Left colon (tissue), 2 donors: Measurements from ENCODE around the gene IRF9. TPM values are rescaled to one million over a fixed set of nuclear protein-coding genes. Genes with fewer than 3 reads are reported as not detected.

Experiments used
- ATAC-seq: fragments of 200-7000 bp; cut with Tn5 transposase; one replicate; pipeline ENCODE4 v1.9.1; 2020; ENCODE audit warnings: mild to moderate bottlenecking, moderate library complexity
- DNase-seq, 2 donors: peaks; one replicate each; pipeline ENCODE4 v3.0.0-alpha.2; 2020
- intact Hi-C, 2 donors: fragments of 100-400 bp; cut with DNase I in 1 of 2; cut with micrococcal nuclease in 1 of 2; formaldehyde crosslinking; loops; one replicate each; pipeline versions ENCODE4 v1.11.2 to v1.14.0; 2022; cut with DNase I, micrococcal nuclease
- total RNA-seq, 2 donors: library from RNA; stranded (reverse); fragmentation: NEBNext Ultra II Directional; extraction: Animal tissue kit (Norgen Biotek cat#: 25700); gene quantifications; one replicate each; pipeline ENCODE4 v1.2.1, GENCODE V29; 2021
- donor health status: DM: no; HTN: no; CAD: no.
- donor health status: DM: yes; HTN: yes; CAD: no.

Gene IRF9
- total RNA-seq, 2 donors from 2014 or later, result 53.7 to 105 TPM

GRCh38 chr14:24145690-24146452 lies 15.2 kb upstream of the IRF9 start:
- ATAC-seq (no peak), DNase-seq (no peak)
- intact Hi-C loops, result no loop called here

- DNase-seq (peak; percentile 95 to 99), ATAC-seq (peak; percentile 74)
- intact Hi-C loops, result no loop called here
Observed at GRCh38 chr14:24146453-24146977, 14.6 kb upstream of the IRF9 start, which contains the start of gene PSME2. Gene PSME2 (minus strand): TSS chr14:24146610. CDS start chr14:24146581, 29 bp downstream.

GRCh38 chr14:24146978-24147760 lies 13.9 kb upstream of the IRF9 start, which contains the start of gene RNF31:
Gene RNF31 (plus strand): TSS chr14:24147498. CDS start chr14:24147699, 201 bp downstream.
- ATAC-seq (peak; percentile 86), DNase-seq (peak; percentile 98 to 99)
- intact Hi-C loops, result no loop called here

GRCh38 chr14:24147761-24148428 lies 13.2 kb upstream of the IRF9 start:
- ATAC-seq (no peak), DNase-seq (no peak)
- intact Hi-C loops, result no loop called here

GRCh38 chr14:24149302-24149969 lies 11.6 kb upstream of the IRF9 start:
- no peak for DNase-seq
- no peak for ATAC-seq
- intact Hi-C loops, result no loop called here

GRCh38 chr14:24150061-24150460 lies 11.0 kb upstream of the IRF9 start:
- ATAC-seq (no peak), DNase-seq (no peak)
- intact Hi-C loops, result no loop called here

- no peak for DNase-seq
- intact Hi-C loops, result no loop called here
- no peak for ATAC-seq
Observed at GRCh38 chr14:24150567-24150966, 10.5 kb upstream of the IRF9 start.

- no peak for DNase-seq
- intact Hi-C loops, result no loop called here
- ATAC-seq, result no peak
Observed at GRCh38 chr14:24150993-24151392, 10.1 kb upstream of the IRF9 start.

GRCh38 chr14:24151404-24152080 lies 9.5 kb upstream of the IRF9 start:
- DNase-seq (no peak), ATAC-seq (no peak)
- intact Hi-C loops, result no loop called here

GRCh38 chr14:24155100-24155499 lies 6.0 kb upstream of the IRF9 start:
- intact Hi-C loops, result no loop called here
- ATAC-seq, result no peak
- DNase-seq, result no peak

- intact Hi-C loops, result no loop called here
- DNase-seq, result no peak
- ATAC-seq, result no peak
Observed at GRCh38 chr14:24156840-24157239, 4.2 kb upstream of the IRF9 start.

- ATAC-seq, result no peak
- DNase-seq, result no peak
- intact Hi-C loops, result no loop called here
Observed at GRCh38 chr14:24157331-24157730, 3.7 kb upstream of the IRF9 start.

- DNase-seq (no peak), ATAC-seq (no peak)
- intact Hi-C loops, result no loop called here
Observed at GRCh38 chr14:24159777-24160498, 1.1 kb upstream of the IRF9 start.

GRCh38 chr14:24160499-24160849 lies 591 bp upstream of the IRF9 start:
- intact Hi-C loops, result no loop called here
- DNase-seq (no peak), ATAC-seq (peak; percentile 6)

- no peak for ATAC-seq
- intact Hi-C loops, result no loop called here
- no peak for DNase-seq
Observed at GRCh38 chr14:24162093-24162492, 1.0 kb downstream of the IRF9 start.

- DNase-seq, result no peak
- ATAC-seq, result no peak
- intact Hi-C loops, result no loop called here
Observed at GRCh38 chr14:24164518-24164991, 3.5 kb downstream of the IRF9 start.

GRCh38 chr14:24165785-24166184 lies 4.7 kb downstream of the IRF9 start:
- ATAC-seq (no peak), DNase-seq (no peak)
- intact Hi-C loops, result no loop called here
